GM19238 (cell line): ENCODE measurements around the gene MLXIPL.
"Not testable (repeated sequence)": the region's sequence is repeated elsewhere in the genome, so short reads cannot be mapped to it uniquely, and the experiment has no call there.

Experiments used
- DNase-seq: peaks from one replicate; pipeline ENCODE4 v3.0.0; 2011; ENCODE audit warnings: low spot score; ENCODE audit not compliant: insufficient read length

MLXIPL gene

DNA sequence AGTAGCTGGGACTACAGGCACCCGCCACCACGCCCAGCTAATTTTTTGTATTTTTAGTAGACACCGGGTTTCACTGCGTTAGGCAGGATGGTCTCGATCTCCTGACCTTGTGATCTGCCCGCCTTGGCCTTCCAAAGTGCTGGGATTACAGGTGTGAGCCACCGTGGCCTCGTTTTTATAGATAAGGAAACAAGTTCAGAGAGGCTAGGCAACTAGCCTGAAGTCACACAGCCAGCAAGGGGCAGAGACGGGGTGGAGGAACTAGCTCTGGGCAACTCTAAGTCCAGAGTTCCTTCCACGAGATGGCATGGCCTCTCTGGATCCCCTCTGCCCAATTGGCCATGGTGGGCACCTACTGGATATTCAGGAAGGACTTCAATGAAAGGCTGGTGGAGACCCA lies 9.4 kb downstream of the MLXIPL start:
- DNase-seq = not testable (repeated sequence)

DNA sequence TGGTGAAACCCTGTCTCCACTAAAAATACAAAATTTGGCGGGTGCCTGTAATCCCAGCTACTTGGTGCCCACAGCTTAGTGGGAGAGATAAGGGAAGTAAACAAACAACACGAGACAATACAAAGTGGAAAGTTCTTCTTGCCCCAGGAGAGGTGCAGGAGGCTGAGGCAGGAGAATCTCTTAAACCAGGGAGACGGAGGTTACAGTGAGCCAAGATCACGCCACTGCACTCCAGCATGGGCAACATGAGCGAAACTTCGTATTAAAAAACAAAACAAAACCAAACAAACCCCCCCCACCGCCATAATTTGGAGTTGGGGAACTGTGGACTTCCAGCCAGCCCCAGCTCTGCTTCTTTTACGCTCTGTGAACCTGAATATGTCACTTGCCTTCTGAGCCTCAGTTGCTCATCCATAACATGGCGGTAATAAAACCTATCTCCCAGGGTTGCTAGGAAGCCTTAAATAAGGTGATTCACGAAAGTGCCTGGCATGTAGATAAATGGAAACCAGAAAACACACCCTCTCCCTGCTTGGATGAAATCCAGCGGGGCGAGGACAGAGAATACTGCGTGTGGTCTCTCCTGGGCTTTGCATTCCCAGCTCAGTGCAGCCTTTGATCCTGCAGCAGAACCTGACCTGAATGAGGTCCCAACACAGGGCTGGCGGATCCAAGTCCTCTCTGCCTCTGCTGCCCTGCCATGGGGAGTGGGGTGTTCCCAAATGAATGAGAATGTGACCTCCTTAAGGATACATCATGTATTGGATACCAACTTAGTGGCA lies 10.2 kb downstream of the MLXIPL start:
- no peak for DNase-seq

DNA sequence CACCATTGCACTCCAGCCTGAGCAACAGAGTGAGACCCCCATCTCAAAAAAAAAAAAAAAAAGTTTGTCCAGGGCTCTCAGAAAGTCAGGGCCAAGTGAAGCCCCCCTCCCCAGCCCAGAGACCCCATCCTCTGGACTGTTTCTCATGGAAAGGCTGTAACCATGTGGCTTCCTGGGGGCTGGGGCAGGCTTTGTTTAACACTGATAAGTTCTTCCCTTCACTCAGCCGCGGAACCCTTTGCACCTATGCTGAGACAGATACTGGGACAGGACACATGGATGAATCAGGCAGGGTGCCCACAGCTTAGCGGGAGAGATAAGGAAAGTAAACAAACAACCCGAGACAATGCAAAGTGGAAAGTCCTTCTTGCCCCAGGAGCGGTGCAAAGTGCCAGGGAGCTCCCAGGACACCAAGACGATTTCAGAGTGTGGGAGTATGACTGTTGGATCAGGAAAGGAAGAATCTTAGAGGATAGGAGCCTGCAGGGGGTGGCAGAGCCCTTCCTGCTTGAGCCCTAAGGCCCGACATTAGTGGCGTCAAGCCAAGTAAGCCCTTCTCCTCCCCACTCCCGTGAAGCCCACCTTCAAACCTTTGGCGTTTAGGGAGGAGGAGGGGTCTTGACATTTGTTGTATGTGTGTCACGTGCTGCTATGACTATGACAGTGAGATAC lies 11.6 kb downstream of the MLXIPL start:
- DNase-seq = no peak

DNA sequence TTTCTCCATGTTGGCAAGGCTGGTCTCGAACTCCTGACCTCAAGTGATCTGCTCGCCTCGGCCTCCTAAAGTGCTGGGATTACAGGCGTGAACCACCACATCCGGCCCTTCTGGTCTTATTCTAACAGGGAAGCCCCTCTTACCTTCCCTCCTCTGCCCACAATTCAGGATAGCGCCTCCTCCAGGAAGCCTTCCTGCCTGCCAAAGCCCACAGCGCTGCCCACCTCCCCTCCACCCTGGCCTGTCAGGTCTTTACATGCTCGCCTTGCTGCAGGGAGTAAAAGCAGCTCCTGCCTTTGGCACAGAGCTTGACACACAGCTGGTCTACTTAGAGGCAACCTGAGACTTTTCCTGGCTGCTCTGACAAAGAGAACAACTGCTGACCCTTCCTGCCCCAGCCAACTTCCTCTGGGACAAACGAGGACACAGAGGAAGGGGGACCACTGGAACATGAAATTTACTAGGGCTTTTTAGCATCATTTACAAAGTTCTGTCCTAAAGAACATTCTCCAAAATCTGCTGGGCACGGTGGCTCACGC lies 13.2 kb downstream of the MLXIPL start:
- no peak for DNase-seq

DNA sequence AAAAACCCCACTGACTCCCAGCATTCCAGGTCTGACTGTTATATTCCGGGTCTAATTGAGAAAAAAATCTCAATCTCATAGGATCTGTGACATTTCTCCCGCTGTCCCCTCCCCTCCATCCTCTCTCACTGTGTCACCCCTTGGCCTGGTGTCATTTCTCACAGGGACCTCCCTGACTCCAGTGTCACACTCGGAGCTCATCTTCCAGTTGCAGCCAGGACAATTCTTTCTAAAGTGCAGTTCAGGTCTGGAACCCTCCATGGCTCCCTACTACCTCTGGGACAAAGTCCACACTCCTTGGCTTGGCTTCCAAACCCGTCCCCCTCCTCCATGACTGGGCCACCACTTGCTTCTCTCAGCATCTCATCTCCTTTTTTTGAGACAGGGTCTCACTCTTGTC lies 14.2 kb downstream of the MLXIPL start:
- no peak for DNase-seq

DNA sequence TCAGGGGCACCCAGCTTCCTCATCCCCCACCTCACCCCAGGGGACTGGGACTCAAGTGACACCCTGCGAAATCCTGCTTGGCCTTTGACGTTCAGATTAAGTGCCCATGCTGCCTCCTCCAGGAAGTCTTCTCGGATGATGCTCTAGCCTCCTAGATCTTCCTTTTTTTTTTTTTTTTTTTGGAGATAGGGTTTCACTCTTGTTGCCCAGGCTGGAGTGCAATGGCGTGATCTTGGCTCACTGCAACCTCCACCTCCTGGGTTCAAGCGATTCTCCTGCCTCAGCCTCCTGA lies 16.7 kb downstream of the MLXIPL start:
- not testable (repeated sequence) for DNase-seq

DNA sequence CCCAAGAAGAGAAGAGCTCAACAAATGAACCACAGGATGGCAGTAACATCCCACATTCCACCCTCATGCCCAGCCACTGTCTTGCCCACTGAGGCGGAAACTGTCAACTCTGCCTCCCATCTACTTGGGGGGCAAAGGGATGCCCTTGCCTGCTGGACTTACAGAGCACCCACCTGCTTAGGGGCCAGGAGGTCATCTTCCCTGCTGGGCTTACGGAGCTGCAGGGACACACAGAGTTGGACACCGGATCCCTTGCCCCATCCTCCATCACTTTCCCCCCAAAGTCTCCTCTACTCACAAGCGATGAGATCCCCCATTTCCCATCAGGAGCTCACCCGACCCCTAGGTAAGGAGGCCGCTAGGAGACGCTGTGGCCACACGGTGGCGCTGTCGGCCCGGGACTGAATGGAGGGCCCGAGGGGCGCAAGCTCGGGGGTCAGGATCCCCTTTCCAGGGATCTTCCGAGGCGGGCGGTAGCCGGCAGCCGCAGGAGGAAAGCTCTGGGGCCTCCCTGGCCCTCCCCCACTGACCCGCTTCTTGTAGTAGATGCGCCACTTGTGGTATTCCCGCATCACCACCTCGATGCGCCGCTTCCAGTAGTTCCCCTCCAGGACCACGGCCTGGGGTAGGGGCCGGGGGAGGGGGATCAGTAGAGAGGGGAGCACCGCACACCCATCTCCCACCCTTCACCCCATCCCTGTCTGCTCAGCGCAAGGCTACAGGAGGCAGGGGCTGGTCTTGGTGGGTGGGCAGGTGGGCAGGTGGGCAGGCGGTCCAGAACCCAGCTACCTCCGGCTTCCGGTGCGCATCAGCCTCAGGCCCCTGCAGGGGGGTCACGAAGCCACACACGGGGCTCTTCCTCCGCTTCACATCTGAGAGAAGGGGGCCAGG lies 17.3 kb downstream of the MLXIPL start:
- peak; percentile 80 for DNase-seq

DNA sequence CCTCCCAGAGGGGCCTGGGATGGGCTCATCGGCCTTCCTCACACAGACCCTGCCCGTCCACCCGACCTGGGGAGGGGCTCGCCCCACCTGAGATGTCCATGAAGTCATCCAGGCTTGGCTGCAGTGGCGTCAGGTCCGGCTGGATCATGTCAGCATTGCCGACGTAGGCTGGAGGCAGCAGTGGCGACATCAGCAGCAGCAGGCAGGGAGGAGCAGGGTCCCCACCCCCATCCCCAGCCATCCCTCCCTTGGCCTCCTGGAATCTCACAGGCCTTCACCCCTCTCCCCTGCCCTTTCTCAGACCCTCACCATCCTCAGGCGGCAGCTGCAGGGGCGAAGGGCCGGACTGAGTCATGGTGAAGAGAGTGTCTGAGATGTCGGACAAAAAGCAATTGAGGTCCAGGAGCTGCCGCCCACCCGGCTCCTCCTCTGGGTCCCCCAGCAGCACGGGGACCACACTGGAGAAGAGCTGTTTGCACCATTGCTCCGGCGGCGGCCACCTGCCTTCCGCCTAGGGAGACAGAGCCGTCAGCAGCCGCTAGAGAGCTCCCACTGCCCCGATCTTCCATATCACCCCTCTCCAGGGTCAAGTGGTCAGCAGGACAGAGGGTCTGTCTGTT lies 18.6 kb downstream of the MLXIPL start:
- DNase-seq = no peak

DNA sequence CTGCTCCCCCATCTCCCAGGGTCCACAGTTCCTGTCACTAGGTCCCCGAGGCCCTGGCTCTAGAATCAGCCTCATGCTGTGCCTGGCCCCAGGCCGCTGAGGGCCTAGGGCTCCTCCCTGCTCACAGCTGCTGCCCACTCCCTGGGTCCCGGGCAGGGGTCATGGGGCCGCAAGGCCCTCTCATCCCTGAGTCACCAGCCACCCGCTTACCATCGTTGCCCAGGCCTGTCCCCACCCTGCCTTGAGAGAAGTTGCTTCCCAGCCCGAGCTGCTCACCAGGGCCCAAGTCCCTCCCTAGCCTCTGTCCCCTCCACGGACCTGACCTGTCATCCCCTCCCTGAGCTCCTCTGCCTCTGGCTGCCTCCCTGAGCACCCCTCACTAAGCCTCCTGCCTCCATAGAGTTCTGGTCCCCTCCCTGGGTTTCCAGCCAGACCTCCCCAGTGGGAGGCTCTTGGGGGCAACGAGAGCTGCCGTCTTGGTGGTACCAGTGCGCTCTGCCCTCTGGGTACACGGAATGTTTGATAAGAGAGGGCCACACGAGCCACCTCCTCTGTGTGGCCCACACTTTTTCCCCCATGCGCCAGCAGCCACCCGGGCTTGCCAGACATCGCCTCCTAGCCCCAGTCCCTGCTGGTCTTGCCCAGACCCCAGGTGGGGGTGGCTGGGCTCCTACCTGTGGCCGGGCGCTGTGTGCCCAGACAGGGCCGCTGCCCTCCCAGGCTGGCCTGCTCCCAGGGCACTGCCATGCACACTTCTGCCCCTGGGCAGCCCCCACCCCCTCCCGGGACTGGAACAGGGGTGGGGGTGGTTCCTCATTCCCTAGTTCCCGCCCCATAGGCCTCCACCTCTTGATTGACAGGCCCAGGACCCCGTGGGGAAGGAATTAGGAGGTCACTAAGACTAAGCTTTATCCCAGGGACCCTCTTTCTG lies 21.3 kb downstream of the MLXIPL start:
- DNase-seq = no peak

DNA sequence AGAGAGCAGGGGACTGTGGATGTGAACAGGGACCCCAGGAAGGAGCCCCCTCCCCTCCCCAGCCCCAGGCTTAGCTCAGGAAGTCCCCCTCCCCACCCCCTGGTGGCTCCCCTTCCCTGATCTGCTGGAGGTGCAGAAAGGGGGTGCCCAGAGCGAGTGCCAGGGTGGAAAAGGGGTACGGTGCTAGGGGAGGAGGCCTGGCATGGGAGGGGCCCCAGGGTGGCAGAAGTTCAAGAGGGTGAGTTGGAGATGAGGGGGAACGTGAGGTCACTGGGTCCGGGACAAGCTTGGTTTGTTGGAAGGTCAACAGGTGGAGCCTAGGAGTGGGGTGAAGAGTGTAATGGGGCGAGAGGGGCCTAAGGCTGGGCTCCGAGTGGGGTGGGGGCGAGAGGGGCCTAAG lies 24.4 kb downstream of the MLXIPL start:
- no peak for DNase-seq

DNA sequence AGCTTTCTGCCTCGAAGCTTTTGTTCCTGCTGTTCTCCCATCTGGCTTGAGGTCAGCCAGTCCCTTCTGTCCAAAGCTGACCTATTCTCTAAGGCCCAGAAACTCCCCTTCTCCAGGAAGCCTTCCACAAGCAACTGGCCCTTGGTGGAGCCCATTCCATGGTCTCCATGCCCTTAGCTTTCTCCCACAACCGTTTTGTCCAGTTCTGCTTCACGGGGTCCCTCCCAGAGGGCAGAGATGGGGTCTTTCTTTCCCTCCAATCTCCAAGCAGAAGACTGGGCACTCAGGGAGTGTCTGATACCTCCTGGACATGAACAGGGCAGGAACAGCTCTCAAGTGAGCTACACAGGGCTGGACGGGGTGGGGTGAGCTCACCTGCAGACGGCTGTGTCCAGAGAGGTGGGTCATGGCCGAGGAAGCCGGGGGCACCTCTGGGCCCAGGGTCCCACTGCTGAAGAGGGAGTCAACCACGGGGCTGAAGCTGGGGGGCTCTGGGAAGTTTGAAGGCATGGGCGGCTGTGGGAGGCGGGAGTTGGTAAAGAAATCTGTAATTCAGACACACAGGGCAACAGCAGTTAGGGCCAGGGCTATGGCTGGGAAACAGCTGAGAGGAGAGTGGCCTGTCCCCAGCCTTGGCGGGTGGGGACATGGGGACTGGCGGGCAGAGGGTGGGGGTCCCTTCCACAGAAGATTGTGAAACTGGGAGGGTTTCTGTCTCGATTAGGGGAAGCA lies 25.0 kb downstream of the MLXIPL start:
- no peak for DNase-seq

DNA sequence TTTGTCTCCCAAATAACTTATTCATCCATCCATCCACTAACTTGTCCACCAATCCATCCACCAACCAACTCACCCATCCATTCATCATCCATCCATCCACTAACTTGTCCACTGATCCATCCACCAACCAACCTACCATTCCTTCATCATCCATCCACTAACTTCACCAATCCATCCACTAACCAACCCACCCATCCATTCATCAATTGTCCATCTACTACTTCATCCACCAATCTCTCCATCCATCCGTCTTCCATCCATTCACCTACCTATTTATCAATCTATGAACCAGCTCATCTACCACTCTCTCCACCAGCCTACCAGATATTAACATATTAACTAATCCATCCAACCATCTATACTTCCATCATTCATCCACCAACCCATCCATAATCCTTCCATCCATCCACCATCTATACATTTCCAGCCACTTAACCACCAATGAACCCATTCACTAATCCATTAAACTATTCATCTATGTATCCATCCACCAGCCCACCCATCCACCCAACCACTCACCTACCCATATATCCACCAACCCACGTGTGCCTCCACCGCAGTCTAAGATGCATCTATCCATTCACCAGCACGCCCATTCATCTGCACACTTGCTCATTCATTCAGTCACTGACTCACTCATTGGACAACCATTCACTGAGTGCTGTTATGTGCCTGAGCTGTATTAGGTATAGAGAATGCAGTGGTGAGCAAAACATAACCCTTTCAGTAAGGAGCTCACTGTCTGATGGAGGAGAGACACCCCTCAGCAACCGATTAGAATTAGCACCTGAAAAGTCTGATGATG lies 26.1 kb downstream of the MLXIPL start:
- no peak for DNase-seq

DNA sequence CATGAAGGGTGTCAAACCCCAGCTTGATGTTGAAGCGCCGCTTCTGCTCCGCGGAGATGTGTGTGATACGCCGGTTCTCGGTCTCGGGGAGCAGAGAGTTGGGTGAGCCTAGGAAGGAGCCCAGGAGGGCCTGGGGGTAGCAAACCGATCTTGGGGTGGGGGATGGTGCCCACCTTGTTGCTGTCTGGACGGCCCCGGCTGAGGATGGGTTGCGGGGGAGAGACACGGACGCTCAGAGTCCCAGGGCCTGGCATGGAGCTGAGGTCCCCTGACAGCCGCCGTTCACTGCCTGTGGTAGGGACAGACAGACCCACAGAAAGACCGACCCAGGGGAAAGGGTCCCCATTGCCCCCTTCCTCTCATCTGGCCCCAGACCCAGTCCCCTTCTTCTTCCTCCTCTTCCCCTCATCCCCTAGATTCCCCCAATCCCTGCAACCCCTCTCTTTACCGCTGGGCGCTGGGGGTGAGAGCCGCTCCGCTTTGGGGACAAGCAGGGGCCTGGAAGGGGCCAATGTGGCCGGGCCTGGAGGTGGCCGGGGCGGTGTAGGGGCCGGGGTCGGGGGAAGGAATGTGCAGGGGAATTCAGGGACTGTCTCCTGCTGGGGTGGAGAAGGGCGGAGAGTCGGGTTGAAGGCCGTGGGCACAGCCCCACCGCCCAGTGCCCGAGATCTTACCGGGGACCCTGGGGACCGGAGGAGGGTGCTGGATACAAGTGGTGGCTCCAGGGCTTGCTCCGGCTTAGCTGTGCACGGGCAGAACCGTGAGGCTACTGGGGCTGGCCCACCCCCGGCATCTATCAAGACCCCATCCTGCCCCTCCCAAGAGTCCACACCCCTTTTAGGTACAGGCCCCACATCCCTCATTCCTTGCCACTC lies 27.9 kb downstream of the MLXIPL start:
- DNase-seq = no peak

DNA sequence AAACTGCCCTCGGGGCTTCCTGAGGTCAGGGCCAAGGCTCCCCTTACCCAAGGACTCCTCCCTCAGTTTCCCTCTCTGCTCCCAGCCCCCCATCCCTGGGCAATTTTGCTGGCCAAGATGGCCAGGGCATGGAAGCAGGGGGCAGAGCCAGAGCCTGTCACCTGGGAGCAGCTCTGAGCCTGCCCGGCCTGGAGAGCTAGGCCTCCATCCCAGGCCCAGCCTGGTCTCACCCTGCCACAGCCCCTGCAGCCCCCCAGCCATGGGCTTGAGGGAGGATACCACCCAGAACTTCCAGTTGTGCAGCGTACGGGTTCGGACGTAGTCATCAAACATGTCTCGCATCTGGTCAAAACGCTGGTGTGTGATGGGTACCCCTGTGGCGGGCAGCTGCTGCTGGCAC lies 29.0 kb downstream of the MLXIPL start:
- DNase-seq = no peak

DNA sequence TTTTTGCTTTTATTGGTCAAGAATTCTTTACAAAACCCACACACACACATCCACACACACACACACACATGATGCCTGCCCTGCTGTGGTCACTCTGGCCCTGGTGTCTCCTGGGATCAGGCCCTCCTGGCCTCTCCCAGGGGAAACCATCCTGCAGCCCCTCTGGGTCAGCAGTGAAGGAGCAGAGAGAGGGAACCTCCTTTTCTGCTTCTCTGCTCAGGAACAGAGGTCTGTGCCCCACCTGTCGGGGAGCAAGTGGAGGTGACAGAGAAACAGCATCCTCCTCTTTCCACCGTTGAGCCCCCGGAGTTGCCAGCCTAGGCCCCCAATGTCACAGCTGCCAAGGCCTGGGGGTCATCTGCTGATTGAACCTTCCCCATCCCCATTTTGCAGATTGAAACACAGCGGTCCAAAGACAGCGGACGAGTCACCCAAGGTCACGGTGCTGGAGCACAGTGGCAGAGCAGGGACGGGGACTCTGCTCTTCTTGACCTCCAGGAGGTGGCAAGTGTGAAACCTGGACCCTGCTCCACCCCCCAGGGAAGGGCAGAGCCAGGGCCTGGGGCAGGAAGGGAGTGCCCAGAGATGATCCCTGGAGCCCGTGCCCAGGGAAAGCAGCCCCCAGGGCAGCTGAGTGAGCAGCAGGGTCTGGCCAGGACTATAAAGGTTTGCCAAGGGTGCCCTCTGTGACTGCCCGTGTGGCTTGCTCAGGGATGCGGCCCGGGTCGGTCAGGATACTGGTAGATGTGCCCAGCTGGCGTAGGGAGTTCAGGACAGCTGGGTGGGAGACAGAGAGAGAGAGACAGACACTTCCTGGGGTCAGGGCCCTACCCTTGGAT lies 30.9 kb downstream of the MLXIPL start:
- no peak for DNase-seq

DNA sequence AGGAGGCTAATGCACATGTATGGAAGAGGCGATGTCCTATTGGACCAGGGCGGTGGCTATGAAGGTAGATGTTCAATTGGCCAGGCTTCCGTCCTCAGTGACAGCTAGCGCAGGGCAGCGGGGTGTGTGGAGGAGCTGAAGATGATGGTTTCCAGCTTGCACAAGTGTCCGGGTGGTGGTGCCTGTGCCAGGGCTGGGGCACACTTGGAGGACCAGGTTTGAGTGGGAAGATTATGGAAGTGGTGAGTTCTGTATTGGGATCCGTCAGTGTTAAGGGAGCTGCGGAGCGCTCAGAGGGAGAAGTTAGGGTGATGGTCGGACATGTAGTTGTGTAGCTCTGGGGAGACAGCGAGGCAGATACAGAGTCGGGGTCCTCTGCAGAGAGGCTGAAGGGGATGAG lies 37.4 kb downstream of the MLXIPL start:
- DNase-seq = no peak

DNA sequence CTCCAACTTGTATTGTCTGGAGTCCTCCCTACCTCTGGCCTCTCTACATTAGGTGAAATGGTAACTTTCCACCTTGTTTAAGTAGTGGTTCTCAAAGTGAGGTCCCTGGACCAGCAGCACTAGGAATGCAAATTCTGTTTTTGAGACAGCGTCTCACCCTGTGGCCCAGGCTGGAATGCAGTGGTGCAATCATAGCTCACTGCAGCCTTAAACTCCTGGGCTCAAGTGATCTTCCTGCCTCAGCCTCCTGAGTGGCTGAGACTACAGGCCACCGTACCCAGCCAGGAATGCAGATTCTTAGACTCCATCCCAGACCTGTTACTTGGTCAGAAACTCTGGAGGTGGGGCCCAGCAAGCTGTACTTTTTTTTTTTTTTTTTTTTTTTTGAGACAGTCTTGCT lies 39.1 kb downstream of the MLXIPL start:
- no peak for DNase-seq
